ENCODE data around the gene LDB3.
A peak's percentile ranks its signal among the peaks of the same experiment; 100 is the strongest.

Gene LDB3

GRCh38 chr10:86708068-86708782 lies 39.9 kb downstream of the LDB3 start:
- DNase-seq = no peak

- DNase-seq = no peak
Measured at GRCh38 chr10:86708783-86709380, 40.6 kb downstream of the LDB3 start.

GRCh38 chr10:86709396-86710185 lies 41.3 kb downstream of the LDB3 start:
- no peak for DNase-seq

GRCh38 chr10:86710987-86711512 lies 42.7 kb downstream of the LDB3 start:
- DNase-seq = peak; percentile 95

- DNase-seq = peak; percentile 80
Measured at GRCh38 chr10:86711513-86712316, 43.4 kb downstream of the LDB3 start.

- no peak for DNase-seq
Measured at GRCh38 chr10:86712317-86712707, 44.0 kb downstream of the LDB3 start.

GRCh38 chr10:86715156-86715795 lies 47.0 kb downstream of the LDB3 start:
- no peak for DNase-seq

- no peak for DNase-seq
Measured at GRCh38 chr10:86715836-86716235, 47.5 kb downstream of the LDB3 start.

- no peak for DNase-seq
Measured at GRCh38 chr10:86716466-86716865, 48.2 kb downstream of the LDB3 start.

- no peak for DNase-seq
Measured at GRCh38 chr10:86718556-86718955, 50.2 kb downstream of the LDB3 start.

GRCh38 chr10:86721232-86721631 lies 52.9 kb downstream of the LDB3 start:
- no peak for DNase-seq

GRCh38 chr10:86723009-86723408 lies 54.7 kb downstream of the LDB3 start:
- no peak for DNase-seq

GRCh38 chr10:86724445-86724844 lies 56.1 kb downstream of the LDB3 start:
- DNase-seq = no peak

- no peak for DNase-seq
Measured at GRCh38 chr10:86725980-86726676, 57.8 kb downstream of the LDB3 start.

- no peak for DNase-seq
Measured at GRCh38 chr10:86726677-86726999, 58.3 kb downstream of the LDB3 start.

- no peak for DNase-seq
Measured at GRCh38 chr10:86727470-86727869, 59.2 kb downstream of the LDB3 start.

GRCh38 chr10:86728056-86728455 lies 59.7 kb downstream of the LDB3 start:
- DNase-seq = no peak

- no peak for DNase-seq
Measured at GRCh38 chr10:86729677-86730076, 61.4 kb downstream of the LDB3 start.

- no peak for DNase-seq
Measured at GRCh38 chr10:86730227-86730626, 61.9 kb downstream of the LDB3 start.

- no peak for DNase-seq
Measured at GRCh38 chr10:86732771-86733170, 64.5 kb downstream of the LDB3 start.

GRCh38 chr10:86733260-86733671 lies 65.0 kb downstream of the LDB3 start:
- no peak for DNase-seq
